ENCODE measurements around the gene PPM1K.

The PPM1K gene

GRCh38 chr4:88230969-88231771, 53.2 kb downstream of the PPM1K start:
- Histone ChIP-seq H3K4me3 (ENCODE audit: severe bottlenecking) (no peak overlapping the region), H3K36me3 (ENCODE audit: low read depth) (no peaks in the 10 kb centered on the region), H3K27me3 (ENCODE audit: insufficient read depth, poor library complexity, severe bottlenecking) (no peaks in the 10 kb centered on the region), H3K27ac (ENCODE audit: poor library complexity, severe bottlenecking) (no peak overlapping the region), H3K9me3 (ENCODE audit: severe bottlenecking) (no peaks in the 10 kb centered on the region), H3K4me1 (ENCODE audit: insufficient read depth, poor library complexity, severe bottlenecking) (no peaks in the 10 kb centered on the region)
- no peak for TF ChIP-seq CTCF (IDR thresholded peaks at IDR 0.05; ENCODE audit: poor library complexity, severe bottlenecking)
- DNase-seq (ENCODE audit: low spot score) = no peak
- ATAC-seq (ENCODE audit: low read depth) = no peak

GRCh38 chr4:88230461-88230891, 53.9 kb downstream of the PPM1K start:
- DNase-seq (ENCODE audit: low spot score) = no peak
- no peaks in the 10 kb centered on the region for H3K36me3 ChIP-seq (ENCODE audit: low read depth)
- no peaks in the 10 kb centered on the region for H3K9me3 ChIP-seq (ENCODE audit: severe bottlenecking)
- no peak overlapping the region for H3K4me3 ChIP-seq (ENCODE audit: severe bottlenecking)
- no peak for TF ChIP-seq CTCF (IDR thresholded peaks at IDR 0.05; ENCODE audit: poor library complexity, severe bottlenecking)
- no peaks in the 10 kb centered on the region for H3K4me1 ChIP-seq (ENCODE audit: insufficient read depth, poor library complexity, severe bottlenecking)
- H3K27ac ChIP-seq (ENCODE audit: poor library complexity, severe bottlenecking) = no peak overlapping the region
- ATAC-seq (ENCODE audit: low read depth) = no peak
- H3K27me3 ChIP-seq (ENCODE audit: insufficient read depth, poor library complexity, severe bottlenecking) = no peaks in the 10 kb centered on the region

GRCh38 chr4:88227734-88228133, 56.6 kb downstream of the PPM1K start:
- no peaks in the 10 kb centered on the region for H3K9me3 ChIP-seq (ENCODE audit: severe bottlenecking)
- H3K4me3 ChIP-seq (ENCODE audit: severe bottlenecking) = no peak overlapping the region
- H3K27ac ChIP-seq (ENCODE audit: poor library complexity, severe bottlenecking) = no peak overlapping the region
- ATAC-seq (ENCODE audit: low read depth) (no peak), DNase-seq (ENCODE audit: low spot score) (no peak)
- no peaks in the 10 kb centered on the region for H3K36me3 ChIP-seq (ENCODE audit: low read depth)
- no peaks in the 10 kb centered on the region for H3K27me3 ChIP-seq (ENCODE audit: insufficient read depth, poor library complexity, severe bottlenecking)
- TF ChIP-seq CTCF (IDR thresholded peaks at IDR 0.05; ENCODE audit: poor library complexity, severe bottlenecking) = no peak
- no peaks in the 10 kb centered on the region for H3K4me1 ChIP-seq (ENCODE audit: insufficient read depth, poor library complexity, severe bottlenecking)

GRCh38 chr4:88226143-88226542, 58.2 kb downstream of the PPM1K start:
- TF ChIP-seq CTCF (IDR thresholded peaks at IDR 0.05; ENCODE audit: poor library complexity, severe bottlenecking) = no peak
- Histone ChIP-seq H3K9me3 (ENCODE audit: severe bottlenecking) (no peaks in the 10 kb centered on the region), H3K36me3 (ENCODE audit: low read depth) (no peaks in the 10 kb centered on the region), H3K27me3 (ENCODE audit: insufficient read depth, poor library complexity, severe bottlenecking) (no peaks in the 10 kb centered on the region), H3K4me1 (ENCODE audit: insufficient read depth, poor library complexity, severe bottlenecking) (no peaks in the 10 kb centered on the region), H3K4me3 (ENCODE audit: severe bottlenecking) (no peak overlapping the region), H3K27ac (ENCODE audit: poor library complexity, severe bottlenecking) (no peak overlapping the region)
- no peak for DNase-seq (ENCODE audit: low spot score)
- no peak for ATAC-seq (ENCODE audit: low read depth)
